Osteocyte (in vitro differentiated cells): Measurements from ENCODE around the gene TEKT3. TPM values are rescaled to one million over a fixed set of nuclear protein-coding genes. Genes with fewer than 3 reads are reported as not detected.

ENCODE experiments used
- DNase-seq: peaks from one replicate; pipeline ENCODE4 v3.0.0; 2021; ENCODE audit warnings: mixed read lengths; ENCODE audit not compliant: unreplicated experiment; ENCODE audit errors: extremely low spot score
- H3K27ac Mint-ChIP-seq: one replicate; pipeline ENCODE4 v1.8.0; 2021; ENCODE audit warnings: mild to moderate bottlenecking, mixed read lengths; ENCODE audit not compliant: unreplicated experiment
- H3K27me3 Mint-ChIP-seq: one replicate; pipeline ENCODE4 v1.8.0; 2021; ENCODE audit warnings: mixed read lengths; ENCODE audit not compliant: unreplicated experiment
- H3K36me3 Mint-ChIP-seq: one replicate; pipeline ENCODE4 v1.8.0; 2021; ENCODE audit warnings: mixed read lengths; ENCODE audit not compliant: unreplicated experiment
- H3K4me1 Mint-ChIP-seq: one replicate; pipeline ENCODE4 v1.8.0; 2021; ENCODE audit warnings: mixed read lengths; ENCODE audit not compliant: unreplicated experiment
- H3K4me3 Mint-ChIP-seq: one replicate; pipeline ENCODE4 v1.8.0; 2021; ENCODE audit warnings: mild to moderate bottlenecking, moderate library complexity, mixed read lengths; ENCODE audit not compliant: unreplicated experiment
- H3K9me3 Mint-ChIP-seq: one replicate; pipeline ENCODE4 v1.8.0; 2021; ENCODE audit warnings: mixed read lengths; ENCODE audit not compliant: unreplicated experiment
- CTCF ChIP-seq: fragments of 200-600 bp; sonication (generic); IDR thresholded peaks from 2 replicates; pipeline ENCODE4 v1.5.0; 2021; ENCODE audit warnings: antibody characterized with exemption, mild to moderate bottlenecking, moderate library complexity
- total RNA-seq: library from RNA; stranded (reverse); gene quantifications from 2 replicates; pipeline ENCODE4 v1.2.1, GENCODE V29; 2021

Gene TEKT3
- total RNA-seq, 1 donor from 2014 or later: not detected

- peak overlapping the region; percentile 48 for H3K4me3 Mint-ChIP-seq
- no peaks in the 10 kb centered on the region for H3K36me3 Mint-ChIP-seq
- no peaks in the 10 kb centered on the region for H3K27me3 Mint-ChIP-seq
- no peaks in the 10 kb centered on the region for H3K9me3 Mint-ChIP-seq
- DNase-seq: no peak
- H3K27ac Mint-ChIP-seq: peak overlapping the region; percentile 70
- peaks cover 18% of the 10 kb centered on the region for H3K4me1 Mint-ChIP-seq
- TF ChIP-seq CTCF: no peak
These were observed 36.2 kb upstream of the TEKT3 start for GRCh38 chr17:15377616-15378015.

GRCh38 chr17:15377200-15377599 lies 35.8 kb upstream of the TEKT3 start:
- TF ChIP-seq CTCF: no peak
- no peaks in the 10 kb centered on the region for H3K36me3 Mint-ChIP-seq
- no peaks in the 10 kb centered on the region for H3K9me3 Mint-ChIP-seq
- DNase-seq: no peak
- H3K4me1 Mint-ChIP-seq: peaks cover 18% of the 10 kb centered on the region
- no peaks in the 10 kb centered on the region for H3K27me3 Mint-ChIP-seq
- peak overlapping the region; percentile 48 for H3K4me3 Mint-ChIP-seq
- peak overlapping the region; percentile 70 for H3K27ac Mint-ChIP-seq

- DNase-seq: no peak
- H3K27ac Mint-ChIP-seq: no peak overlapping the region
- H3K36me3 Mint-ChIP-seq: no peaks in the 10 kb centered on the region
- no peaks in the 10 kb centered on the region for H3K4me1 Mint-ChIP-seq
- H3K9me3 Mint-ChIP-seq: no peaks in the 10 kb centered on the region
- no peak overlapping the region for H3K4me3 Mint-ChIP-seq
- H3K27me3 Mint-ChIP-seq: no peaks in the 10 kb centered on the region
- TF ChIP-seq CTCF: no peak
These were observed 30.2 kb upstream of the TEKT3 start for GRCh38 chr17:15371376-15372130.

- Mint-ChIP-seq H3K4me3 (no peak overlapping the region), H3K9me3 (no peaks in the 10 kb centered on the region), H3K36me3 (no peaks in the 10 kb centered on the region), H3K4me1 (no peaks in the 10 kb centered on the region), H3K27ac (no peak overlapping the region), H3K27me3 (no peaks in the 10 kb centered on the region)
- DNase-seq: no peak
- no peak for TF ChIP-seq CTCF
These were observed 27.2 kb upstream of the TEKT3 start for GRCh38 chr17:15368600-15368999.

GRCh38 chr17:15366026-15366425 lies 24.6 kb upstream of the TEKT3 start:
- H3K27me3 Mint-ChIP-seq: no peaks in the 10 kb centered on the region
- H3K36me3 Mint-ChIP-seq: no peaks in the 10 kb centered on the region
- TF ChIP-seq CTCF: no peak
- no peaks in the 10 kb centered on the region for H3K9me3 Mint-ChIP-seq
- no peak overlapping the region for H3K4me3 Mint-ChIP-seq
- no peak for DNase-seq
- no peak overlapping the region for H3K27ac Mint-ChIP-seq
- H3K4me1 Mint-ChIP-seq: no peaks in the 10 kb centered on the region
